Osteoblast (primary cell): ENCODE data around the gene IGSF5. TPM values are rescaled to one million over a fixed set of nuclear protein-coding genes. Genes with fewer than 3 reads are reported as not detected.

ENCODE experiments used
- DNase-seq: peaks from one replicate; pipeline ENCODE4 v3.0.0; 2011; ENCODE audit warnings: low spot score, mixed read lengths; ENCODE audit not compliant: insufficient read length; ENCODE audit errors: missing footprints
- H2AFZ ChIP-seq: 2 replicates; pipeline ENCODE4 v1.6.0; 2011; ENCODE audit warnings: mild to moderate bottlenecking, low read length
- H3K27ac ChIP-seq: 2 replicates; pipeline ENCODE4 v1.5.1; 2011; ENCODE audit warnings: mild to moderate bottlenecking, low read depth, low read length, moderate library complexity
- H3K27me3 ChIP-seq: 2 replicates; pipeline ENCODE4 v1.6.0; 2012; ENCODE audit warnings: mild to moderate bottlenecking, control low read depth, inconsistent platforms, low read length, moderate library complexity; ENCODE audit not compliant: insufficient read depth
- H3K36me3 ChIP-seq: 2 replicates; pipeline ENCODE4 v1.5.1; 2011; ENCODE audit warnings: mild to moderate bottlenecking, low read length, control low read depth, moderate library complexity; ENCODE audit not compliant: insufficient read depth
- H3K4me1 ChIP-seq: 2 replicates; pipeline ENCODE4 v1.5.1; 2011; ENCODE audit warnings: mild to moderate bottlenecking, low read length, control low read depth, moderate library complexity; ENCODE audit not compliant: insufficient read depth
- H3K4me2 ChIP-seq: 2 replicates; pipeline ENCODE4 v1.6.0; 2011; ENCODE audit warnings: mild to moderate bottlenecking, low read length; ENCODE audit not compliant: insufficient read depth
- H3K4me3 ChIP-seq: fragments of 200-600 bp; sonication (generic); 3 replicates; pipeline ENCODE4 v1.5.1; 2012; ENCODE audit warnings: mild to moderate bottlenecking, low read length, inconsistent platforms; ENCODE audit not compliant: insufficient read depth
- H3K79me2 ChIP-seq: 2 replicates; pipeline ENCODE4 v1.6.0; 2012; ENCODE audit warnings: mild to moderate bottlenecking, low read length, control low read depth, inconsistent platforms; ENCODE audit not compliant: insufficient read depth
- H3K9me3 ChIP-seq: 2 replicates; pipeline ENCODE4 v1.5.1; 2011; ENCODE audit warnings: low read depth, low read length, control low read depth
- H4K20me1 ChIP-seq: 2 replicates; pipeline ENCODE4 v1.6.0; 2012; ENCODE audit warnings: mild to moderate bottlenecking, low read length, control low read depth; ENCODE audit not compliant: insufficient read depth
- total RNA-seq: library from RNA; depleted of rRNA; stranded (reverse); fragments of >200 nt; gene quantifications from 2 replicates; pipeline ENCODE4 v1.2.3, GENCODE V29; 2012
- TF ChIP-seq, protein P1 (sequence below): IDR thresholded peaks from 2 replicates; pipeline ENCODE4 v1.5.1; 2011; ENCODE audit warnings: mild to moderate bottlenecking, low read depth, low read length, moderate library complexity; ENCODE audit errors: extremely low read depth

Gene IGSF5
- total RNA-seq, 1 donor = not detected

DNA sequence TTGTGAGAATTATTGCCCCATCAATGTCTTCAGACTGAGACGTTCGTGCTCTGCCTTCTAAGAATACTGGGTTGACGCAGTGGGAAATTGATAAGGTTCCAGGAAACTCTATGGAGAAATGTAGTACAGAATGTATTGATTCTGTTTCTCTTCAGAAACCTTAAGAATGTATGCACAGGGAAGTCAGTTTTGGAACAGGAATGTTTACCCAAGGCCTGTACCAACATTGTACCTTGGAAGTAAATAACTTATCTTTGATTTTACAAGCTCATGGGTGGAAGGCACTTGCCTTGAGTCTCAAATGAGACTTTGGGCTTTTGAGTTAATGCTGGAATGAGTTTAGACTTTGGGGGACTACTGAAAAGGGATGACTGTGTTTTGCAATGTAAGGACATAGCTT lies 62.8 kb downstream of the IGSF5 start:
- no peaks in the 10 kb centered on the region for H3K4me1 ChIP-seq

GRCh38 chr21:39809936-39810335 lies 65.0 kb downstream of the IGSF5 start:
- no peaks in the 10 kb centered on the region for H3K4me1 ChIP-seq
- no peaks in the 10 kb centered on the region for H4K20me1 ChIP-seq
- H2AFZ ChIP-seq = no peak overlapping the region
- peak; percentile 46 for DNase-seq
- no peaks in the 10 kb centered on the region for H3K79me2 ChIP-seq
- H3K36me3 ChIP-seq = no peaks in the 10 kb centered on the region
- no peak overlapping the region for H3K4me3 ChIP-seq
- no peak overlapping the region for H3K27ac ChIP-seq
- H3K4me2 ChIP-seq = no peak overlapping the region
- no peaks in the 10 kb centered on the region for H3K9me3 ChIP-seq
- H3K27me3 ChIP-seq = no peaks in the 10 kb centered on the region
- TF ChIP-seq, protein P1, sequence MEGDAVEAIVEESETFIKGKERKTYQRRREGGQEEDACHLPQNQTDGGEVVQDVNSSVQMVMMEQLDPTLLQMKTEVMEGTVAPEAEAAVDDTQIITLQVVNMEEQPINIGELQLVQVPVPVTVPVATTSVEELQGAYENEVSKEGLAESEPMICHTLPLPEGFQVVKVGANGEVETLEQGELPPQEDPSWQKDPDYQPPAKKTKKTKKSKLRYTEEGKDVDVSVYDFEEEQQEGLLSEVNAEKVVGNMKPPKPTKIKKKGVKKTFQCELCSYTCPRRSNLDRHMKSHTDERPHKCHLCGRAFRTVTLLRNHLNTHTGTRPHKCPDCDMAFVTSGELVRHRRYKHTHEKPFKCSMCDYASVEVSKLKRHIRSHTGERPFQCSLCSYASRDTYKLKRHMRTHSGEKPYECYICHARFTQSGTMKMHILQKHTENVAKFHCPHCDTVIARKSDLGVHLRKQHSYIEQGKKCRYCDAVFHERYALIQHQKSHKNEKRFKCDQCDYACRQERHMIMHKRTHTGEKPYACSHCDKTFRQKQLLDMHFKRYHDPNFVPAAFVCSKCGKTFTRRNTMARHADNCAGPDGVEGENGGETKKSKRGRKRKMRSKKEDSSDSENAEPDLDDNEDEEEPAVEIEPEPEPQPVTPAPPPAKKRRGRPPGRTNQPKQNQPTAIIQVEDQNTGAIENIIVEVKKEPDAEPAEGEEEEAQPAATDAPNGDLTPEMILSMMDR = no peak

More for the DNA sequence above, 62.8 kb downstream of the IGSF5 start:
- Histone ChIP-seq H2AFZ (no peak overlapping the region), H4K20me1 (no peaks in the 10 kb centered on the region), H3K9me3 (no peaks in the 10 kb centered on the region), H3K36me3 (no peaks in the 10 kb centered on the region), H3K79me2 (no peaks in the 10 kb centered on the region), H3K27ac (no peak overlapping the region), H3K4me2 (no peak overlapping the region), H3K4me3 (no peak overlapping the region), H3K27me3 (no peaks in the 10 kb centered on the region)
- TF ChIP-seq, protein P1 = no peak
- DNase-seq = no peak

- no peaks in the 10 kb centered on the region for H3K36me3 ChIP-seq
- H3K4me2 ChIP-seq = no peak overlapping the region
- H3K9me3 ChIP-seq = no peaks in the 10 kb centered on the region
- H3K4me3 ChIP-seq = no peak overlapping the region
- no peaks in the 10 kb centered on the region for H3K4me1 ChIP-seq
- TF ChIP-seq, protein P1 = no peak
- H2AFZ ChIP-seq = no peak overlapping the region
- H4K20me1 ChIP-seq = no peaks in the 10 kb centered on the region
- H3K27ac ChIP-seq = no peak overlapping the region
- H3K79me2 ChIP-seq = no peaks in the 10 kb centered on the region
- DNase-seq = no peak
- H3K27me3 ChIP-seq = no peaks in the 10 kb centered on the region
Observed at GRCh38 chr21:39812983-39813382, 68.0 kb downstream of the IGSF5 start.

GRCh38 chr21:39818557-39818956 lies 73.6 kb downstream of the IGSF5 start:
- no peaks in the 10 kb centered on the region for H4K20me1 ChIP-seq
- DNase-seq = no peak
- H3K9me3 ChIP-seq = no peaks in the 10 kb centered on the region
- no peak overlapping the region for H2AFZ ChIP-seq
- H3K4me3 ChIP-seq = no peak overlapping the region
- H3K4me1 ChIP-seq = no peaks in the 10 kb centered on the region
- H3K27me3 ChIP-seq = no peaks in the 10 kb centered on the region
- TF ChIP-seq, protein P1 = no peak
- no peaks in the 10 kb centered on the region for H3K79me2 ChIP-seq
- H3K4me2 ChIP-seq = no peak overlapping the region
- H3K27ac ChIP-seq = no peak overlapping the region
- H3K36me3 ChIP-seq = no peaks in the 10 kb centered on the region
